Activated naive CD4-positive, alpha-beta T cell treated with anti-CD3 and anti-CD28 coated beads, Interleukin-2, amount 50 U/mL, for 16 hours (primary cell): ENCODE measurements around the gene OXER1.
"Not testable (repeated sequence)": the region's sequence is repeated elsewhere in the genome, so short reads cannot be mapped to it uniquely, and the experiment has no call there.

Experiments used
- DNase-seq: peaks from one replicate; pipeline ENCODE4 v3.0.0-alpha.2; 2020

Gene OXER1

DNA sequence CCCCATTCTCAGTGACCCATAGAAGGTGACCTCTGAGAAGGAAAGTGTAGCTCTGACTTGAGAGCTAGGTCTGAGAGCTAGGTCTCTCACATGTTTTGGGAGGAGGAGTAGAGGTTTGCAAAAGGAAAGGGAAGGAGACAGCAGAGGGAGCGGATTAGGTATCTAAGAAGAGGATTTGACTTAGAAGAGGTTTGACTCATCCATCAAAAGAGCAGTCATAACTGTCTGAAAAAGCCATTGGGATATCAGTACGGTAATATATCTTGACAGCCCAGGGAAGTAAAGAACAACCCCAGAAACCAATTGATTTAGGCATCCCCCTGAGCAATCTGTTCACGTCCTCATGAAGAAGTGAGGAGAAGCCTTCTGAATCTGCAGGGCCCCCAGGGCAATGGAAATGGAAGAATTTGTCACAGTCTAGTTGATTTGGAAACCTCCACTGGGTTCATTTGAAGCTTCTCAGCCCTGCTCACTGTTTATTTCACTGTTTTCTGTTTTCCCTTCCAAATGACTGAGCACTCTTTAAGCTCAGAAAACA, 19.3 kb downstream of the OXER1 start:
- DNase-seq: no peak

DNA sequence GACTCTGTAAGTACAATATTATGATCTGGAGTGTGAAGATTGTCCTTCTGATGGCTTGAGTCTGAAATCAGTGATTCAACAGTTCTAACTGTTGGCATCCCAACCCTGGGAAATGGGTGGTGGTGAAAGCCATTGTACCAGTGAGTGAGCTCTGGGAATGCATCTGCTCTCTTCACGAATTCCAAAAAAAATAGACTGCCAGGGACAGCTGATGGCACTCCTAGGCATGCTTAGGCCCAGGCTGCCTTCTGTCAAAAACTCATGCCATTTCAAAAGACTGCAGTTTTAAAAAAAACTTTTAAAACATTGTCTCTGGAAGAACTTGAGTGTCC, 20.3 kb downstream of the OXER1 start:
- DNase-seq: no peak

DNA sequence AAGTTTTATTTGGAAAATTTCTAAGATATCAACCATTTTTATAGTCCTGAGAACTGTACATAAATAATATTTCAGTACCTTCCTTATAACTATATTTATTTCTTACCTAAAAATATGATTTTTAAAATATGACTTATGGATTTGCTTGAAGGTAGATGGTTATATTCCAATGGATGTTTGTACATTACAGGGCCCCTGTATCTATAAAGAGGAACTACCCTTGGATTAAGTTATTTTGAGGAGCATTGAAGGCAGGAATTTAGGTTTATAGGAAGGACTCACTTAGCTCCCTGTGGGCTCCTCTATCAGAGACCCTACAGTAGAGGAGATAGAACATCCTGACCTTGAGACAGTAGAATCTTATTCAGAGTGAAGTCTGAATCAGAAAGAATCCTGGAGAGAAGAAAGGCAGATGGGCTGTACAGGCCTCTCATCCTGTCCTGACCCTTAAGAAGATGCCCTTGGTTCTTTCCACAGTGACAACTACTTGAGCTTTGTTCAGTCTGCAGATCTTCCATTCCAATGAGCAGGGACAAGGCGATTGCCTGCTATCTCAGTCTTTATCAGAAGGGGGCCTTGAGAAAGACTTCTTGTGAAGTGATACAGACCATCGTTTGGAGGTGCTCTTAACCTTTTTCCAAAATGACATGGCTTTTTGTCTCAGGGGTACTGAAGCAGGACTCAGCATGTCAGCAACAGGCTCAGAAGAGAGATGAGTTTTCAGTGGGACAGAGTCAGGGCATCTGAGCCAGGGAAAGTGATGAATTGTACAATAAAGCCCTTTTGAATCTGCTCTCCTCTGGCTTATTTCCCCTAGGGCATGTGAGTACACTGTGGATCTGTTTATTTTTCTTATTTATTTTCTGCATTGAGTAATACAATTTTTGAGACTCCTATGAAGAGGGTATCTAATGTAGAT, 20.9 kb downstream of the OXER1 start:
- DNase-seq: no peak

DNA sequence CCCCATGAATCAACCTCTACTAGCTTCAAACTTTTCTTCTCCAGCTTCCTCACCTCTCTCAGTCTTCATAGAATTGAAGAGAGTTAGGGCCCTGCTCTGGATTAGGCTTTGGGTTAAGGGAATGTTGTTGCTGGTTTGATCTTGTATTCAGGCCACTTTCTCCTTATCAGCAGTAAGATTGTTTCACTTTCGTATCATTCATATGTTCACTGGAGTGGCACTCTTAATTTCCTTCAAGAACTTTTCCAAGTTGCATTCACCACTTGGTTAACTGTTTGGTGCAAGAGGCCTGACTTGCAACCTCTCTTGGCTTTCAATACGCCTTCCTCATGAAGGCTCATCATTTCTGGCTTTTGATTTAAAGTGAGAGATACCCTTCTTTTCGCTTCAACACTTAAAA, 22.8 kb downstream of the OXER1 start:
- DNase-seq: no peak

DNA sequence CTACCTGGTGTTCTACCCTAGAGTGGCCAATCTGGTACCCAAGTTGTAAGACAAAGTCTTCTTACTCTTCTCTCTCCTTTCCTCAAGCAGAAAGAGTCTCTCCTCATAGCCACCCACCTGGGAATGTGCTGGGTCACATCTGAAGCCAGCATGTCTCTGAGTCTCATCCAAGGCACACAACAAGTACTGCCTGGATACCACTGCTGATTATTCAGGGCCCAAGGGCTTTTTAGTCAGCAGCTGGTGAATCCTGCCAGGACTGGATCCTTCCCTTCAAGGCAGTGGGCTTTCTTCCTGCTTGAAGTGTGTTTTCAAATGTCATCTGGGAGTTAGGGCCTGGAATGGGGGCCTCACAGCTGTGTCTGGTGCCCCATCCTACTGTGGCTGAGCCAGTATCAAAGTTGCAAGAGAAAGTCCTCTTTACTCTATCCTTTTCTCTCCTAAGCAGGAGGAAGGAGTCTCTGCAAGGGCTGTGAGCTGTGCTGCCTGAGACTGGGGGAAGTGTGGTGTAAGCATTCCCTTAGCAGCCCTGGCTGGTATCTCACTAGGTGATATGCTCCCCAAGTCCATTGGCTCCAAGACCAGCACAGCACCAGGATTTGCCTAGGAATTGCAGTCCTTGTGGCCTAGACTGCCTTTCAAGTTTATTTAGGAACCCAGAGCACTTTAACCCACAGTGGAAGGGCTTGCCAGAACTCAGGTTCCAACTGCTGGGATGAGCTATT, 27.2 kb downstream of the OXER1 start:
- no peak for DNase-seq

DNA sequence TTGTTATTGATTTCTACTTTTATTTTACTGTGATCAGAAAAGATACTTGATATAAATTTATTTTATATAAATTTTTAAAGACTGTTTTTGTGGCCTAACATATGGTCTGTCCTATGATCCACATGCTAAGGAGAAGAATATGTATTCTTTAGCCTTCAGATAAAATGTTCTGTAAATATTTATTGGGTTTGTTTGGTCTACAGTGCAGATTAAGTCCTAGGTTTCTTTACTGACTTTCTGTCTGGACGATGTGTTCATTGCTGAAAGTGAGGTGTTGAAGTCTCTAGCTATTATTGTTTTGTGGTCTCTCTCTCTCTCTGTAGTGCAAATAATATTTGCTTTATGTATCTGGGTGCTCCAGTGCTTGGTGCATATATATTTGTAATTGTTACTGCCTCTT, 30.1 kb downstream of the OXER1 start:
- no peak for DNase-seq

DNA sequence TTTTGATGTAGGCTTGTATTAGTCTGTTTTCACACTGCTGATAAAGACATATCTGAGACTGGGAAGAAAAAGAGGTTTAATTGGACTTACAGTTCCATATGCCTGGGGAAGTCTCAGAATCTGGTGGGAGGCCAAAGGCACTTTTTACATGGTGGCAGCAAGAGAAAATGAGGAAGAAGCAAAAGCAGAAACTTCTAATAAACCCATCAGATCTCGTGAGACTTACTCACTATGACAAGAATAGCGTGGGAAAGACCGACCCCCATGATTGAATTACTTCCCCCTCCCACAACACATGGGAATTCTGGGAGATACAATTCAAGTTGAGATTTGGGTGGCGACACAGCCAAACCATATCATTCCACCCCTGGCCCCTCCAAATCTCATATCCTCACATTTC, 32.6 kb downstream of the OXER1 start:
- DNase-seq: not testable (repeated sequence)

DNA sequence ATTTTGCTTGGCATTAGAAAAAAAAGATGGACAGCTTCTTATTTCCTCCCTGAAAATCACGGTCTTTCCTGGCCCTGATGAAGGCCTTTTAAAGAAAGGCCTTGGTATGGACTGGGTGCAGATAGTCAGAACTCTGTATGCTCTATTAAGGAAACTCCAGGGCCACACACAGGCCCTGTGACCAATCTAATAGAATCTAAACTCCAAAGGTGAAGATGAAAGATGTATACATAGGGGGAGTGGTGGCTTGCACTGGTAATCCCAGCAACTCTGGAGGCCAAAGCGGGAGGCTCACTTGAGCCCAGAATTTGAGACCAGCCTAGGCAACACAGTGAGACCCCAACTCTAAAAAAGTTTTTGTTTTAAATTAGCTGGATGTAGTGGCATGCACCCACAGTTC, 37.3 kb downstream of the OXER1 start:
- DNase-seq: no peak

DNA sequence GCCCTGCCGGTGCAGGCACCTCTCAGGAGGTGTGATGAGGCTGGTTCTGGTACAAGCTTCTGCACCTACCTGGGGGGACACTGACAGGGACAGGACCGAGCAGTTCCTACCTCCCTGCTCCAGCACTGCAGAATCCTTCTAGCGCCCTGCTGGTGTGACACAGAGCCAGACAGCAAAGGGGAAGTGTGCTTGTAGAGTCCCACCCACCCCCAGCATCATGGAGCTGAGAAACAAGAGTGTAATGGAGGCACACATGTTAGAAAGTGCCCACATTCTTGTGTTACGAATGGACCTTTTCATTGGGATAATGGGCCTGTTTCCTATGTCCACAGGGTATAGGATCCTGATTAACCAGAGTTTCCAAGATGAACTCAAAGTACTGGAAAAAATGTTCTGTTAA, 38.3 kb downstream of the OXER1 start:
- no peak for DNase-seq

DNA sequence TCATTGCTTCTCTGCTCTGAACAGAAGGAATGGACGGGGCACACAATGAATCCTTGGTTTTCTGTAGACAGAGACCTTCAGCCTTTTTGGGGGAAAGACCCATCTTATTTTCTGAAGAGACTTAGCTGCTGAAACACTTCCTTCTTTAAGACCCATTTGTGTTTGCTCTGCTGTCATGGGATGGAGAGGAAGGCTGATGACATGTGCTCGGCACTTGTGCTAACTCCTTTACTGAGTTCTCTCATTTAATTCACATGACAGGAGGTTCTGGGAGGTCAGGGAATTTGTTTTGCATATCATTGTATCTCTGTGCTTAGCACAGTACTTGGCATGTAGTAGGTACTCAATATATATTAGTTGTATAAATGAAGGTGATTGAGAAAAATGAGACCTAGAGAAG, 39.0 kb downstream of the OXER1 start:
- DNase-seq: no peak

DNA sequence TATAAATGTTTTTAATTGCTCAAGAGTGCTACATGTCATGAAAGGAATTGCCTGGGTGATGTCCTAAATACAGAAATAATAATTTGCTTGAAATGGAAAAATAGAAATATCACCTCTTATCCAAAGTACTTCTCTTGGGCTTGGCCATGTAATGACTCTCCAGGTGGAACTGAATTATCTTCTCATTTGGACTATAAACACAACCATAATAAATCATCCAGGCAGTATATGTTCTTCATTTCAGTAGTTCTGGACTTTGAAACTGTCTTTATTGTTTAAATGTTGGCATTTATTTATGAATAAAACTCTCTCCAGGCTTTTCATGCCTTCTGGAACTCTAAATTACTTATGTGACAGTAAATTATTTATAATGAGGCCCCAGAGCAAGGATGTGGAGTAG, 40.5 kb downstream of the OXER1 start:
- no peak for DNase-seq

DNA sequence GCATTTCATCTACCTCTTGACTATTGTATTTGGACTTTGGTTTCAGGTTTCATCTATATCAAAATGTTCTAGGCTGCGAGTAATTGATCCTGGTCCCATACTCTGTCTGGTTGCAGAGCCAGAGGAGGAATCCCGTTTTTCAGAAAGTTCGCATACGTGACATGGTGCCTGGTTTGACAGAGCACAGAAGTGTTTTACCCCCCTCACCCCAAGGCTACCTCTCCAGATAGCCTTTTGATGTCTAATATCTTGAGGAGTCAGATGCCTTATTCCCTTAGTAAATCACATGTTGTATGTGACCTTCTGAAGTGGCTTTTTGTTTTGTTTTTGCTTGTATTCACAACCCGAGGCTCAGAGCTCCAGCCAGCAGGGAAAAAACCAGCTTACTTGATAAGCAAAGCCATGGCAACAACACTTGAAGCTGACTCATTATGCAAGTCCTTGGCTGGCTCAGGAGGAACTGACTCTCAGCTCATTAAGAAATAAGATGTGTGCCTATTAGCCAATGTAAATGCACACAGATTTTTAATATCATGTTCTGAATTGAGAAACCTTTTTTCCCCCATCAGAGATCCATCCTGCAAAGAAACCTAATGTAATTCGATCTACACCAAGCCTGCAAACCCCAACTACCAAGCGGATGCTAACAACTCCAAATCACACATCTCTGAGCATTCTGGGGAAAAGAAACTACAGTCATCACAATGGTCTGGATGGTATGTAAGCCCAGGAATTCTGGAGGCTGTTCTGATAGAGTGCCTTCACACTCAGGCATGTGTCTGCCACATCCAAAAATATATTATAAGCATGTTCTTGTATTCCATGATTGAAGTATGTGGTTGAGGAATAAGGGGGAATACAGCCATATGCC, 41.4 kb downstream of the OXER1 start:
- DNase-seq: no peak

DNA sequence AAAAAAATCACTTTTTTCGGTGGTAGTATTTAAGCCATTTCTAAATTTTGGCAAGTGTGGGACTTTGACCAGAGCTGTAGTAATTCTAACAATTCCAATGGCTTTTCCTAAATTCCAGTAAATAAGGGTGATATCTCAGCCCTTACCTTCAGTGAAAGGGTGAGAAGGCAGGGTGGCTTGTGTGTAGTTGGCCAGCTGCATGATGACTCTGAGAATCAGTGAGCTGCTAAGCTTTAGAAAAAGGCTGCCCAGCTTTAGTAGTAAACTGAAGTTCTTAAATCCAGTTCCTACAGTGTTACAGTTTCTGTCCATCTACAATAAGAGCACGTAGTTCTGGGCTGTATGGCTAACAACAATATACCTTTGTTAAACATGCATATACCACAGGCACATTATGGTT, 42.0 kb downstream of the OXER1 start:
- no peak for DNase-seq

DNA sequence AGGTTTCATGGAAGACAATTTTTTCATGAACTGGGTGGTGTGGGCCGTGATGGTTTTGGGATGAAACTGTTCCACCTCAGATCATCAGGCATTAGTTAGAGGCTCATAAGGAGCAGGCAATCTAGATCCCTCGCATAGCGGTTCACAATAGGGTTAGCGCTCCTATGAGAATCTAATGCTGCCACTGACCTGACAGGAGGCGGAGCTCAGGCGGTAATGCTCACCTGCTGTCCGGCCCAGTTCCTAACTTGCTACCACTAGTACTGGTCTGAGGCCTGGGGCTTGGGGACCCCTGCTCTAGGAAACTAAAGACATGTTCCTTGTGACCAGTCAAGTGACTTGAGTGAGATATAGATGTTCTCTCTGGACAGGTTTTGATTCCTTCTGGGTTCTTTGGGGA, 49.2 kb downstream of the OXER1 start:
- DNase-seq: no peak

DNA sequence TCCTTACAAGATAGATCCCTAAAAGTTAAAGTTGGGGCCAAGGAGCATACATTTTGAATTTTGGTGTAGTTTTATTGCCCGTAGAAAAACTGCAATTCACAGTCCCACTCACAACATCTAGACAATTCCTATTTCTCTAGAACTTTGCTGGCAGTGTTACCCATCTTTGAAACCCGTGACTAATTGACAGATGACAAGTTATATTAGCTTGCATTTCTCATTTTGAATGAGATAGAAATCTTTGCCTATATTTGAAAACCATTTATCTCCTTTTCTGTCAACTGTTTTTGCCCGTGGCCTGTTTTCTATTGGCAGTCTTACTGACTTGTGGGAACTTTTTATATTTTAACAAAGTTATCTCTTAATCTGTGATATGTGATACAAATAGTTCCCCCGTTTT, 50.0 kb downstream of the OXER1 start:
- no peak for DNase-seq

DNA sequence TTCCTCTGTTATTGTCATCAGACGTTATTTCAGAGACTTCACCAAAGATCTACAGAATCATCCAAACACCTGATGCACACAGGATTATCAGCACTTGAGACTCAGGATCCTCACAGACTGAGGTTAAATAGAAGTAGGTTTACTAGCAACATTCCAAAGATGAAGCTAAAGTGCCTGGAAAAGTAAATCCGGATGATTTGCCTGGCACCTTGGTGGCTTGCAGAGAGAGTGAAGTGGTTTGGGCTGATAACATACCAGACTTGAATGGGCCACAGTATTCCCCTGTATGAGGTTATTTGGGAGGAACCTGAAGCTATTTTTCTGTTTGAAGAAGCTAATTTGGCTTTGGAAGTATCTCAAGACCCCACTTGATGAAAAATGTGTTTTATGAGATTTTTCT, 51.0 kb downstream of the OXER1 start:
- no peak for DNase-seq
